ENCODE measurements around the gene INPP5D.

DNA sequence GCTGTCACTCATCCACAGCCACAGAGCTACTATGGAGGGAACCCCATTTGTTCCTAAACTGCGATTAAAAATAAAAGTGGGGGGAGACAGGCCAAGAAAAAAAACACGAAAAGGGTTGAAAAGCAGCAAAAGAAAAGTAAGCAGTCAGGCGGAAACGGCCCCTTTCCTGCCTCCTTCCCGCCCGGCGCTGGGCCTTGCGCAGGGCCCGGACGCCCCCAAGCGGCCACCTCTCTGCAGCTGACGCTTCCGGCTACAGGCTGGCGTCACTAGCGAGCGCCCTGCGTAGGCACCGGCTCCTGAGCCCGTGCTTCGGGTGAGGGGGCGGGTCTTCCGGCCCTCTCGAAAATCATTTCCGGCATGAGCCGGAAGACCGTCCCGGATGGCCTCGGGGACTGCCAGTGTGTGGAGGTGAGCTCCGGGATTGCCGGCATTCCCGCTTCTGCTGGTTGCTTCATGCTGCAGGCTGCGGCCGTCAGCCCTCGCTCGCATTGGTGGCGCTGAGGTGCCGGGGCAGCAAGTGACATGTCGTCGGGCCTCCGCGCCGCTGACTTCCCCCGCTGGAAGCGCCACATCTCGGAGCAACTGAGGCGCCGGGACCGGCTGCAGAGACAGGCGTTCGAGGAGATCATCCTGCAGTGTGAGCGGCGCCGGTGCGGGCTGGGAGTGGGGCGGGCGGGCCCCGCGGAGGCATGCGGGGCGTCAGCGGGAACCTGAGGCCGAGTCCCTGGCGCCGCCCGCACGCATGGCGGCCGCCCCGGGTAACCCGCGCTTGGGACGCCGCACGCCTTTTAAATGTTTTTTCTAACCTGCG, 191.4 kb downstream of the INPP5D start, which contains the start of gene ATG16L1:
- TF ChIP-seq GABPA (IDR thresholded peaks at IDR 0.05; ENCODE audit: low read depth): peak; percentile 93
- TF ChIP-seq, protein P1, sequence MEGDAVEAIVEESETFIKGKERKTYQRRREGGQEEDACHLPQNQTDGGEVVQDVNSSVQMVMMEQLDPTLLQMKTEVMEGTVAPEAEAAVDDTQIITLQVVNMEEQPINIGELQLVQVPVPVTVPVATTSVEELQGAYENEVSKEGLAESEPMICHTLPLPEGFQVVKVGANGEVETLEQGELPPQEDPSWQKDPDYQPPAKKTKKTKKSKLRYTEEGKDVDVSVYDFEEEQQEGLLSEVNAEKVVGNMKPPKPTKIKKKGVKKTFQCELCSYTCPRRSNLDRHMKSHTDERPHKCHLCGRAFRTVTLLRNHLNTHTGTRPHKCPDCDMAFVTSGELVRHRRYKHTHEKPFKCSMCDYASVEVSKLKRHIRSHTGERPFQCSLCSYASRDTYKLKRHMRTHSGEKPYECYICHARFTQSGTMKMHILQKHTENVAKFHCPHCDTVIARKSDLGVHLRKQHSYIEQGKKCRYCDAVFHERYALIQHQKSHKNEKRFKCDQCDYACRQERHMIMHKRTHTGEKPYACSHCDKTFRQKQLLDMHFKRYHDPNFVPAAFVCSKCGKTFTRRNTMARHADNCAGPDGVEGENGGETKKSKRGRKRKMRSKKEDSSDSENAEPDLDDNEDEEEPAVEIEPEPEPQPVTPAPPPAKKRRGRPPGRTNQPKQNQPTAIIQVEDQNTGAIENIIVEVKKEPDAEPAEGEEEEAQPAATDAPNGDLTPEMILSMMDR (IDR thresholded peaks at IDR 0.05; ENCODE audit: insufficient read depth, low read length): peak; percentile 82
- TF ChIP-seq POLR2AphosphoS5 (IDR thresholded peaks at IDR 0.05; ENCODE audit: low read depth): peak; percentile 60; the same call in 1 of the 2 replicates

Measured in HL-60 (cell line).